CD4-positive, alpha-beta T cell treated with Interleukin-6 at 100 ng/mL for 8 hours (primary cell): Measurements from ENCODE around the gene BIRC5.
A peak's percentile ranks its signal among the peaks of the same experiment; 100 is the strongest.
"Not testable (repeated sequence)": the region's sequence is repeated elsewhere in the genome, so short reads cannot be mapped to it uniquely, and the experiment has no call there.

Source experiments
- DNase-seq: peaks from one replicate; pipeline ENCODE4 v3.0.0-alpha.2; 2020; ENCODE audit warnings: mixed read lengths, low spot score

Gene BIRC5

GRCh38 chr17:78214016-78214705, at the start of gene BIRC5:
Gene BIRC5, plus strand, starts transcription at chr17:78214253. Its CDS starts 64 bp downstream, at chr17:78214317.
- DNase-seq: peak; percentile 86

GRCh38 chr17:78164748-78165607, 49.1 kb upstream of the BIRC5 start:
- DNase-seq: no peak

- no peak for DNase-seq
These were observed 47.6 kb upstream of the BIRC5 start for GRCh38 chr17:78166416-78166815.

- DNase-seq: peak; percentile 84
These were observed 45.7 kb upstream of the BIRC5 start, which contains the start of gene SYNGR2 for GRCh38 chr17:78168242-78168902. Gene SYNGR2, plus strand, starts transcription at chr17:78168581. Its CDS starts 36 bp downstream, at chr17:78168617.

- DNase-seq: peak; percentile 34
These were observed 44.9 kb upstream of the BIRC5 start for GRCh38 chr17:78168903-78169793.

GRCh38 chr17:78170692-78171590, 43.1 kb upstream of the BIRC5 start:
- DNase-seq: no peak

- not testable (repeated sequence) for DNase-seq
These were observed 42.3 kb upstream of the BIRC5 start for GRCh38 chr17:78171591-78172248.

- DNase-seq: no peak
These were observed 41.6 kb upstream of the BIRC5 start for GRCh38 chr17:78172249-78173051.

- peak; percentile 35 for DNase-seq
These were observed 40.8 kb upstream of the BIRC5 start for GRCh38 chr17:78173097-78173715.

GRCh38 chr17:78174346-78174869, 39.6 kb upstream of the BIRC5 start:
- DNase-seq: no peak

GRCh38 chr17:78174870-78175642, 39.0 kb upstream of the BIRC5 start:
- no peak for DNase-seq

- no peak for DNase-seq
These were observed 38.4 kb upstream of the BIRC5 start for GRCh38 chr17:78175643-78175981.

GRCh38 chr17:78176548-78177025, 37.5 kb upstream of the BIRC5 start:
- DNase-seq: peak; percentile 74

GRCh38 chr17:78179372-78179771, 34.7 kb upstream of the BIRC5 start:
- DNase-seq: no peak

GRCh38 chr17:78180083-78180482, 34.0 kb upstream of the BIRC5 start:
- no peak for DNase-seq

GRCh38 chr17:78180508-78180907, 33.5 kb upstream of the BIRC5 start:
- DNase-seq: no peak

GRCh38 chr17:78182504-78182903, 31.5 kb upstream of the BIRC5 start:
- DNase-seq: no peak

GRCh38 chr17:78183916-78184315, 30.1 kb upstream of the BIRC5 start:
- no peak for DNase-seq
